HFFc6 (cell line): ENCODE results near the gene WDR20. TPM values are rescaled to one million over a fixed set of nuclear protein-coding genes. Genes with fewer than 3 reads are reported as not detected.
"Not testable (repeated sequence)": the region's sequence is repeated elsewhere in the genome, so short reads cannot be mapped to it uniquely, and the experiment has no call there.

Experiments
- DNase-seq: peaks from one replicate; pipeline ENCODE4 v3.0.0-alpha.2; 2018
- H3K27ac Mint-ChIP-seq: 2 replicates; pipeline ENCODE4 v1.8.0; 2020; ENCODE audit warnings: mild to moderate bottlenecking, mixed read lengths
- H3K27me3 Mint-ChIP-seq: 2 replicates; pipeline ENCODE4 v1.8.0; 2021; ENCODE audit warnings: mild to moderate bottlenecking, moderate library complexity, mixed read lengths; ENCODE audit not compliant: insufficient read depth
- H3K36me3 Mint-ChIP-seq: 2 replicates; pipeline ENCODE4 v1.8.0; 2021; ENCODE audit warnings: low read depth, mixed read lengths
- H3K4me1 Mint-ChIP-seq: 2 replicates; pipeline ENCODE4 v1.8.0; 2020; ENCODE audit warnings: low read depth, mixed read lengths
- H3K4me3 Mint-ChIP-seq: 2 replicates; pipeline ENCODE4 v1.8.0; 2020; ENCODE audit warnings: mild to moderate bottlenecking, moderate library complexity, mixed read lengths
- H3K9me3 Mint-ChIP-seq: 2 replicates; pipeline ENCODE4 v1.8.0; 2020; ENCODE audit warnings: mild to moderate bottlenecking, mixed read lengths
- CTCF ChIP-seq: fragments of 200-600 bp; sonication (generic); IDR thresholded peaks from 2 replicates; pipeline ENCODE4 v1.5.0; 2021; ENCODE audit warnings: antibody characterized with exemption, mild to moderate bottlenecking
- total RNA-seq, 6 experiments: library from RNA; stranded (reverse); fragmentation: NEBNext Ultra II Directional; extraction: Animal tissue kit (Norgen Biotek cat#: 25700); gene quantifications; 2 replicates in 1 of 6; 3 replicates in 5 of 6; pipeline ENCODE4 v1.2.3, GENCODE V29; 2021

The WDR20 gene
- total RNA-seq, 6 experiments from 2014 or later, result 24.4 to 28.7 (median 27.7) TPM

- Mint-ChIP-seq H3K9me3 (no peaks in the 10 kb centered on the region), H3K36me3 (no peaks in the 10 kb centered on the region; the same call in 1 of the 2 replicates), H3K4me1 (peaks cover 7% of the 10 kb centered on the region; the same call in 1 of the 2 replicates), H3K4me3 (no peak overlapping the region), H3K27ac (no peak overlapping the region), H3K27me3 (no peaks in the 10 kb centered on the region; the same call in 1 of the 2 replicates)
- no peak for TF ChIP-seq CTCF
- no peak for DNase-seq
These were observed 101.5 kb downstream of the WDR20 start for GRCh38 chr14:102241147-102241546.

DNA sequence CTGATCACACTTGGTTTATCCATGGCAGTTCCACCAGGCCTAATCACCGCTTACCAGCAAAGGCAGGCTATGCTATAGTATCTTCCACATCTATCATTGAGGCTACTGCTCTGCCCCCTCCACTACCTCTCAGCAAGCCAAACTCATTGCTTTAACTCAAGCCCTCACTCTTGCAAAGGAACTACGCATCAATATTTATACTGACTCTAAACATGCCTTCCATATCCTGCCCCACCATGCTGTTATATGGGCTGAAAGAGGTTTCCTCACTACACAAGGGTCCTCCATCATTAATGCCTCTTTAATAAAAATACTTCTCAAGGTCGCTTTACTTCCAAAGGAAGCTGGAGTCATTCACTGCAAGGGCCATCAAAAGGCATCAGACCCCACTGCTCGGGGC, 104.1 kb downstream of the WDR20 start:
- H3K4me3 Mint-ChIP-seq, H3K27me3 Mint-ChIP-seq, H3K9me3 Mint-ChIP-seq, H3K27ac Mint-ChIP-seq, H3K36me3 Mint-ChIP-seq, H3K4me1 Mint-ChIP-seq, DNase-seq: not testable (repeated sequence)

DNA sequence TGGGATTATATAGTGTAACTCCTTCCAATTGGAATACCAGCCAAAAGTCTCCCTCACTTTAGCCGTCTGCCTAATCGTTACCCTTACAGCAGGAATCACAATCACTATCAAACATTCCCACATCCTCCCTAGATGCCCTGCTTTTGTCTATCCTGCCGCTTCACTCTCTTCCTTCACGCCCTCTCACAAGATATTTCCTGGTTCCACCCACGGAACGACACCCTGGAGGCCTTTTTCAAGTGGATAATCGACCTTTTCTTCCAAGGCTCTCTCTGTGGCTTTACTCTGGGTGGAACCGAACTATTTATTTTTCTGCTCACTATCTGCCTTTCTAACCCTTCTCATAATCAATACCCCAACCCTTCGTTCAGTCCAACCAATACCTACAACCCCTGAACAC, 106.4 kb downstream of the WDR20 start:
- H3K4me1 Mint-ChIP-seq, result no peaks in the 10 kb centered on the region

DNA sequence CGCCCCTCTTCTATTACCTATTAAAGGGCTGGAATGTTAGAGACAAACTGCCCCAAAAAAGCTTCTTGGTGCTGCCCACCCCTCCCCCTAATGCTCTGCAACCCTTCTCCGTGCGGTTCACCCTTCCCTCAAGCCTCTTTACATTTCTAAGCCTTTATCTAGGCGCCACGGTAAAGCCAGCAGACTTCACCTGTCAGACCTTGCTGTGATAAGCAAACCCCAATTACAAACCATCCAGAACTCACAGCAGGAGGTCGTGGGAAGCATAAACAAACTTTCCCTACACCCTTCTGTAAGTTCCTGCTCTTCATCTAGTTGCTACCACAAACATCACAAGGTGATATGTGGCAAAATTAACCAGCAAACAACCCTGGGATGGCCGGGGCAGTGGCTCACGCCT, 108.4 kb downstream of the WDR20 start:
- Mint-ChIP-seq H3K4me3 (no peak overlapping the region), H3K9me3 (no peaks in the 10 kb centered on the region), H3K36me3 (no peaks in the 10 kb centered on the region), H3K27ac (no peak overlapping the region), H3K4me1 (no peaks in the 10 kb centered on the region), H3K27me3 (no peaks in the 10 kb centered on the region)
- DNase-seq, result no peak
- TF ChIP-seq CTCF, result no peak

More for the DNA sequence above, 106.4 kb downstream of the WDR20 start:
- H3K4me3 Mint-ChIP-seq, result no peak overlapping the region
- H3K27me3 Mint-ChIP-seq, result no peaks in the 10 kb centered on the region
- no peak for TF ChIP-seq CTCF
- no peak overlapping the region for H3K27ac Mint-ChIP-seq
- no peak for DNase-seq
- no peaks in the 10 kb centered on the region for H3K36me3 Mint-ChIP-seq
- no peaks in the 10 kb centered on the region for H3K9me3 Mint-ChIP-seq

- Mint-ChIP-seq H3K27ac (no peak overlapping the region), H3K36me3 (no peaks in the 10 kb centered on the region), H3K9me3 (no peaks in the 10 kb centered on the region), H3K27me3 (no peaks in the 10 kb centered on the region), H3K4me3 (no peak overlapping the region), H3K4me1 (no peaks in the 10 kb centered on the region)
- TF ChIP-seq CTCF, result no peak
- no peak for DNase-seq
These were observed 109.3 kb downstream of the WDR20 start for GRCh38 chr14:102249041-102249440.

GRCh38 chr14:102249981-102250380, 110.3 kb downstream of the WDR20 start:
- no peak for DNase-seq
- Mint-ChIP-seq H3K9me3 (no peaks in the 10 kb centered on the region), H3K36me3 (peaks cover 4% of the 10 kb centered on the region; the same call in 1 of the 2 replicates), H3K27ac (no peak overlapping the region), H3K27me3 (no peaks in the 10 kb centered on the region), H3K4me3 (no peak overlapping the region), H3K4me1 (peaks cover 6% of the 10 kb centered on the region)
- TF ChIP-seq CTCF, result no peak
